Measurements from ENCODE around the gene SOX14.

SOX14 gene

GRCh38 chr3:137764001-137764433 is at the start of gene SOX14:
TSS of gene SOX14 (plus strand) at chr3:137764315. CDS start at chr3:137764785, 470 bp downstream.
- DNase-seq: no peak

GRCh38 chr3:137714551-137714950 is 49.6 kb upstream of the SOX14 start:
- DNase-seq: no peak

- DNase-seq: no peak
Measured at GRCh38 chr3:137724240-137724639, 39.9 kb upstream of the SOX14 start.

GRCh38 chr3:137737208-137737607 is 26.9 kb upstream of the SOX14 start:
- DNase-seq: no peak

- no peak for DNase-seq
Measured at GRCh38 chr3:137738710-137739109, 25.4 kb upstream of the SOX14 start.

- no peak for DNase-seq
Measured at GRCh38 chr3:137743608-137744007, 20.5 kb upstream of the SOX14 start.

GRCh38 chr3:137746808-137747207 is 17.3 kb upstream of the SOX14 start:
- no peak for DNase-seq

GRCh38 chr3:137759505-137759904 is 4.6 kb upstream of the SOX14 start:
- DNase-seq: no peak

GRCh38 chr3:137760341-137761098 is 3.6 kb upstream of the SOX14 start:
- DNase-seq: no peak

- DNase-seq: no peak
Measured at GRCh38 chr3:137761099-137761562, 3.0 kb upstream of the SOX14 start.

GRCh38 chr3:137761563-137762503 is 2.3 kb upstream of the SOX14 start:
- DNase-seq: no peak

- DNase-seq: no peak
Measured at GRCh38 chr3:137762674-137763593, 1.2 kb upstream of the SOX14 start.

GRCh38 chr3:137763594-137763938 is 549 bp upstream of the SOX14 start:
- no peak for DNase-seq

GRCh38 chr3:137764563-137765309 is 621 bp downstream of the SOX14 start:
- DNase-seq: no peak

- DNase-seq: no peak
Measured at GRCh38 chr3:137765310-137766033, 1.4 kb downstream of the SOX14 start.

- DNase-seq: no peak
Measured at GRCh38 chr3:137766041-137766875, 2.1 kb downstream of the SOX14 start.

- DNase-seq: no peak
Measured at GRCh38 chr3:137766876-137767537, 2.9 kb downstream of the SOX14 start.

- no peak for DNase-seq
Measured at GRCh38 chr3:137767538-137768360, 3.6 kb downstream of the SOX14 start.
